ENCODE measurements around the gene JMJD8.

Gene JMJD8

GRCh38 chr16:684961-685696 lies 995 bp upstream of the JMJD8 start:
- Histone ChIP-seq H3K27ac (ENCODE audit: low read length) (no peak overlapping the region), H3K36me3 (ENCODE audit: control insufficient read depth in 1 of 2, insufficient read depth in 2 of 2, low read length in 2 of 2) (peaks cover 5 to 36% of the 10 kb centered on the region in 2 donors), H3K9me3 (ENCODE audit: control insufficient read depth in 1 of 2, low read length in 2 of 2) (no peaks in the 10 kb centered on the region), H3K4me1 (ENCODE audit: control insufficient read depth in 1 of 2, insufficient read depth in 2 of 2, low read length in 2 of 2) (peaks cover 14 to 59% of the 10 kb centered on the region in 2 donors), H3K4me3 (ENCODE audit: low read depth in 1 of 2, low read length in 2 of 2) (peak overlapping the region in 1 of 2 donors; percentile 82), H3K27me3 (ENCODE audit: low read depth, low read length) (no peaks in the 10 kb centered on the region)

GRCh38 chr16:683396-684070 lies 601 bp downstream of the JMJD8 start:
- Histone ChIP-seq H3K27ac (ENCODE audit: low read length) (no peak overlapping the region), H3K9me3 (ENCODE audit: control insufficient read depth in 1 of 2, low read length in 2 of 2) (no peaks in the 10 kb centered on the region), H3K27me3 (ENCODE audit: low read depth, low read length) (no peaks in the 10 kb centered on the region), H3K4me3 (ENCODE audit: low read depth in 1 of 2, low read length in 2 of 2) (peak overlapping the region; percentile 33 to 82), H3K36me3 (ENCODE audit: control insufficient read depth in 1 of 2, insufficient read depth in 2 of 2, low read length in 2 of 2) (peaks cover 5 to 36% of the 10 kb centered on the region in 2 donors), H3K4me1 (ENCODE audit: control insufficient read depth in 1 of 2, insufficient read depth in 2 of 2, low read length in 2 of 2) (peaks cover 7 to 51% of the 10 kb centered on the region in 2 donors)

GRCh38 chr16:682493-683395 lies 1.4 kb downstream of the JMJD8 start:
- Histone ChIP-seq H3K36me3 (ENCODE audit: control insufficient read depth in 1 of 2, insufficient read depth in 2 of 2, low read length in 2 of 2) (peaks cover 5 to 34% of the 10 kb centered on the region in 2 donors), H3K27me3 (ENCODE audit: low read depth, low read length) (no peaks in the 10 kb centered on the region), H3K9me3 (ENCODE audit: control insufficient read depth in 1 of 2, low read length in 2 of 2) (no peaks in the 10 kb centered on the region), H3K4me1 (ENCODE audit: control insufficient read depth in 1 of 2, insufficient read depth in 2 of 2, low read length in 2 of 2) (peaks cover 7 to 50% of the 10 kb centered on the region in 2 donors), H3K27ac (ENCODE audit: low read length) (no peak overlapping the region), H3K4me3 (ENCODE audit: low read depth in 1 of 2, low read length in 2 of 2) (no peak overlapping the region)

- Histone ChIP-seq H3K4me3 (ENCODE audit: low read depth in 1 of 2, low read length in 2 of 2) (peak overlapping the region in 1 of 2 donors; percentile 85), H3K27me3 (ENCODE audit: low read depth, low read length) (no peaks in the 10 kb centered on the region), H3K4me1 (ENCODE audit: control insufficient read depth in 1 of 2, insufficient read depth in 2 of 2, low read length in 2 of 2) (peaks cover 7 to 50% of the 10 kb centered on the region in 2 donors), H3K27ac (ENCODE audit: low read length) (no peak overlapping the region), H3K36me3 (ENCODE audit: control insufficient read depth in 1 of 2, insufficient read depth in 2 of 2, low read length in 2 of 2) (peaks cover 5 to 27% of the 10 kb centered on the region in 2 donors), H3K9me3 (ENCODE audit: control insufficient read depth in 1 of 2, low read length in 2 of 2) (no peaks in the 10 kb centered on the region)
These were observed 2.2 kb downstream of the JMJD8 start for GRCh38 chr16:681746-682427.

GRCh38 chr16:680967-681745 lies 3.0 kb downstream of the JMJD8 start:
- Histone ChIP-seq H3K4me3 (ENCODE audit: low read depth in 1 of 2, low read length in 2 of 2) (peak overlapping the region; percentile 68 to 85), H3K9me3 (ENCODE audit: control insufficient read depth in 1 of 2, low read length in 2 of 2) (no peaks in the 10 kb centered on the region), H3K36me3 (ENCODE audit: control insufficient read depth in 1 of 2, insufficient read depth in 2 of 2, low read length in 2 of 2) (peaks cover 5 to 19% of the 10 kb centered on the region in 2 donors), H3K4me1 (ENCODE audit: control insufficient read depth in 1 of 2, insufficient read depth in 2 of 2, low read length in 2 of 2) (peaks cover 7 to 50% of the 10 kb centered on the region in 2 donors), H3K27me3 (ENCODE audit: low read depth, low read length) (no peaks in the 10 kb centered on the region), H3K27ac (ENCODE audit: low read length) (no peak overlapping the region)

- peaks cover 5 to 17% of the 10 kb centered on the region in 2 donors for H3K36me3 ChIP-seq (ENCODE audit: control insufficient read depth in 1 of 2, insufficient read depth in 2 of 2, low read length in 2 of 2)
- peak overlapping the region; percentile 68 to 85 for H3K4me3 ChIP-seq (ENCODE audit: low read depth in 1 of 2, low read length in 2 of 2)
- no peak overlapping the region for H3K27ac ChIP-seq (ENCODE audit: low read length)
- H3K9me3 ChIP-seq (ENCODE audit: control insufficient read depth in 1 of 2, low read length in 2 of 2) = no peaks in the 10 kb centered on the region
- peaks cover 7 to 48% of the 10 kb centered on the region in 2 donors for H3K4me1 ChIP-seq (ENCODE audit: control insufficient read depth in 1 of 2, insufficient read depth in 2 of 2, low read length in 2 of 2)
- H3K27me3 ChIP-seq (ENCODE audit: low read depth, low read length) = no peaks in the 10 kb centered on the region
These were observed 3.5 kb downstream of the JMJD8 start for GRCh38 chr16:680625-680945.

GRCh38 chr16:679814-680624 lies 4.1 kb downstream of the JMJD8 start, which contains the start of gene STUB1:
TSS of gene STUB1 (plus strand) at chr16:680410. CDS start at chr16:680526, 116 bp downstream.
- peaks cover 5 to 17% of the 10 kb centered on the region in 2 donors for H3K36me3 ChIP-seq (ENCODE audit: control insufficient read depth in 1 of 2, insufficient read depth in 2 of 2, low read length in 2 of 2)
- H3K9me3 ChIP-seq (ENCODE audit: control insufficient read depth in 1 of 2, low read length in 2 of 2) = no peaks in the 10 kb centered on the region
- H3K4me3 ChIP-seq (ENCODE audit: low read depth in 1 of 2, low read length in 2 of 2) = peak within 1 kb of the TSS; percentile 68 to 85
- H3K27me3 ChIP-seq (ENCODE audit: low read depth, low read length) = no peaks in the 10 kb centered on the region
- H3K27ac ChIP-seq (ENCODE audit: low read length) = no peak within 1 kb of the TSS
- peaks cover 7 to 47% of the 10 kb centered on the region in 2 donors for H3K4me1 ChIP-seq (ENCODE audit: control insufficient read depth in 1 of 2, insufficient read depth in 2 of 2, low read length in 2 of 2)

GRCh38 chr16:678858-679813 lies 5.0 kb downstream of the JMJD8 start:
- Histone ChIP-seq H3K4me3 (ENCODE audit: low read depth in 1 of 2, low read length in 2 of 2) (peak overlapping the region; percentile 42 to 85), H3K27me3 (ENCODE audit: low read depth, low read length) (no peaks in the 10 kb centered on the region), H3K9me3 (ENCODE audit: control insufficient read depth in 1 of 2, low read length in 2 of 2) (no peaks in the 10 kb centered on the region), H3K36me3 (ENCODE audit: control insufficient read depth in 1 of 2, insufficient read depth in 2 of 2, low read length in 2 of 2) (peaks cover 5 to 17% of the 10 kb centered on the region in 2 donors), H3K4me1 (ENCODE audit: control insufficient read depth in 1 of 2, insufficient read depth in 2 of 2, low read length in 2 of 2) (peaks cover 7 to 50% of the 10 kb centered on the region in 2 donors), H3K27ac (ENCODE audit: low read length) (no peak overlapping the region)

- no peaks in the 10 kb centered on the region for H3K27me3 ChIP-seq (ENCODE audit: low read depth, low read length)
- H3K4me3 ChIP-seq (ENCODE audit: low read depth in 1 of 2, low read length in 2 of 2) = no peak overlapping the region
- H3K27ac ChIP-seq (ENCODE audit: low read length) = no peak overlapping the region
- H3K9me3 ChIP-seq (ENCODE audit: control insufficient read depth in 1 of 2, low read length in 2 of 2) = no peaks in the 10 kb centered on the region
- H3K4me1 ChIP-seq (ENCODE audit: control insufficient read depth in 1 of 2, insufficient read depth in 2 of 2, low read length in 2 of 2) = peaks cover 7 to 44% of the 10 kb centered on the region in 2 donors
- H3K36me3 ChIP-seq (ENCODE audit: control insufficient read depth in 1 of 2, insufficient read depth in 2 of 2, low read length in 2 of 2) = peaks cover 5 to 24% of the 10 kb centered on the region in 2 donors
These were observed 5.8 kb downstream of the JMJD8 start for GRCh38 chr16:678209-678857.
